ENCODE measurements around the gene TRIM44.
"Not testable (repeated sequence)": the region's sequence is repeated elsewhere in the genome, so short reads cannot be mapped to it uniquely, and the experiment has no call there.

Gene TRIM44

GRCh38 chr11:35751664-35752061 is 89.1 kb downstream of the TRIM44 start:
- DNase-seq (ENCODE audit: low read depth in 2 of 2): no peak

- no peak for DNase-seq (ENCODE audit: low read depth in 2 of 2)
These were observed 89.5 kb downstream of the TRIM44 start for GRCh38 chr11:35752115-35752514.

- DNase-seq (ENCODE audit: low read depth in 2 of 2): not testable (repeated sequence)
These were observed 91.0 kb downstream of the TRIM44 start for GRCh38 chr11:35753573-35753972.

- not testable (repeated sequence) for DNase-seq (ENCODE audit: low read depth in 2 of 2)
These were observed 97.4 kb downstream of the TRIM44 start for GRCh38 chr11:35759951-35760350.

- DNase-seq (ENCODE audit: low read depth in 2 of 2): no peak
These were observed 99.3 kb downstream of the TRIM44 start for GRCh38 chr11:35761899-35762298.

- no peak for DNase-seq (ENCODE audit: low read depth in 2 of 2)
These were observed 100.7 kb downstream of the TRIM44 start for GRCh38 chr11:35763301-35763700.

GRCh38 chr11:35763765-35764164 is 101.2 kb downstream of the TRIM44 start:
- no peak for DNase-seq (ENCODE audit: low read depth in 2 of 2)

GRCh38 chr11:35764417-35764816 is 101.8 kb downstream of the TRIM44 start:
- no peak for DNase-seq (ENCODE audit: low read depth in 2 of 2)

GRCh38 chr11:35765211-35765610 is 102.6 kb downstream of the TRIM44 start:
- no peak for DNase-seq (ENCODE audit: low read depth in 2 of 2)

GRCh38 chr11:35766651-35767050 is 104.1 kb downstream of the TRIM44 start:
- DNase-seq (ENCODE audit: low read depth in 2 of 2): no peak

GRCh38 chr11:35770425-35770824 is 107.8 kb downstream of the TRIM44 start:
- DNase-seq (ENCODE audit: low read depth in 2 of 2): not testable (repeated sequence)

GRCh38 chr11:35771722-35772121 is 109.1 kb downstream of the TRIM44 start:
- DNase-seq (ENCODE audit: low read depth in 2 of 2): no peak

GRCh38 chr11:35777241-35777640 is 114.7 kb downstream of the TRIM44 start:
- not testable (repeated sequence) for DNase-seq (ENCODE audit: low read depth in 2 of 2)

- DNase-seq (ENCODE audit: low read depth in 2 of 2): not testable (repeated sequence)
These were observed 116.4 kb downstream of the TRIM44 start for GRCh38 chr11:35778943-35779342.

GRCh38 chr11:35779409-35779808 is 116.8 kb downstream of the TRIM44 start:
- DNase-seq (ENCODE audit: low read depth in 2 of 2): no peak

GRCh38 chr11:35780951-35781860 is 118.6 kb downstream of the TRIM44 start:
- DNase-seq (ENCODE audit: low read depth in 2 of 2): peak in 1 of 2 experiments; percentile 50

- no peak for DNase-seq (ENCODE audit: low read depth in 2 of 2)
These were observed 119.4 kb downstream of the TRIM44 start for GRCh38 chr11:35781861-35782470.

- DNase-seq (ENCODE audit: low read depth in 2 of 2): no peak
These were observed 121.2 kb downstream of the TRIM44 start for GRCh38 chr11:35783809-35784208.

- DNase-seq (ENCODE audit: low read depth in 2 of 2): no peak
These were observed 122.1 kb downstream of the TRIM44 start for GRCh38 chr11:35784699-35785098.

GRCh38 chr11:35785287-35786167 is 123.0 kb downstream of the TRIM44 start:
- no peak for DNase-seq (ENCODE audit: low read depth in 2 of 2)

- DNase-seq (ENCODE audit: low read depth in 2 of 2): no peak
These were observed 123.6 kb downstream of the TRIM44 start for GRCh38 chr11:35786188-35786587.

GRCh38 chr11:35787013-35787504 is 124.5 kb downstream of the TRIM44 start:
- peak in 1 of 2 experiments; percentile 49 for DNase-seq (ENCODE audit: low read depth in 2 of 2)

Measured in fibroblast of skin of left biceps (primary cell).